HEK293T (cell line): Measurements from ENCODE around the gene ZNF791.
"Not testable (repeated sequence)": the region's sequence is repeated elsewhere in the genome, so short reads cannot be mapped to it uniquely, and the experiment has no call there.

Experiments used
- CTCF ChIA-PET: fragments of 350-600 bp; formaldehyde crosslinking; extraction: SDS; loops from one replicate; lab custom pipeline; 2021; ENCODE audit warnings: antibody characterized with exemption, inconsistent platforms; lab: Yijun Ruan, JAX
- POLR2A ChIA-PET: fragments of 350-600 bp; formaldehyde crosslinking; extraction: SDS; loops from one replicate; lab custom pipeline; 2020; ENCODE audit warnings: antibody characterized with exemption, inconsistent platforms; lab: Yijun Ruan, JAX
- DNase-seq: peaks from one replicate; pipeline ENCODE4 v3.0.0; 2012; ENCODE audit warnings: mixed read lengths; ENCODE audit errors: extremely low spot score
- ARNT ChIP-seq: fragments of 450-650 bp; IDR thresholded peaks from 2 replicates; pipeline ENCODE4 v1.6.1; 2017; ENCODE audit warnings: mild to moderate bottlenecking
- BHLHE40 ChIP-seq: fragments of 450-650 bp; IDR thresholded peaks from 2 replicates; pipeline ENCODE4 v1.6.1; 2016; ENCODE audit warnings: mild to moderate bottlenecking, moderate library complexity, borderline replicate concordance
- CTBP1 ChIP-seq: fragments of 450-650 bp; IDR thresholded peaks from 2 replicates; pipeline ENCODE4 v1.6.1; 2016; ENCODE audit warnings: borderline replicate concordance
- ELF4 ChIP-seq: fragments of 450-650 bp; IDR thresholded peaks from 2 replicates; pipeline ENCODE4 v1.6.1; 2017; ENCODE audit warnings: antibody characterized with exemption
- FOXA1 ChIP-seq: fragments of 450-650 bp; IDR thresholded peaks from 2 replicates; pipeline ENCODE4 v1.6.1; 2016; ENCODE audit warnings: mild to moderate bottlenecking
- FOXK2 ChIP-seq: fragments of 450-650 bp; IDR thresholded peaks from 2 replicates; pipeline ENCODE4 v1.6.1; 2016; ENCODE audit warnings: mild to moderate bottlenecking
- FOXM1 ChIP-seq: fragments of 450-650 bp; IDR thresholded peaks from 2 replicates; pipeline ENCODE4 v1.6.1; 2017; ENCODE audit warnings: mild to moderate bottlenecking, borderline replicate concordance
- HDGF ChIP-seq: fragments of 450-650 bp; IDR thresholded peaks from 2 replicates; pipeline ENCODE4 v1.6.1; 2017; ENCODE audit warnings: antibody characterized with exemption, borderline replicate concordance
- L3MBTL2 ChIP-seq: fragments of 450-650 bp; conservative IDR thresholded peaks from 2 replicates; pipeline ENCODE4 v1.6.1; 2016; ENCODE audit warnings: mild to moderate bottlenecking
- LEF1 ChIP-seq: fragments of 450-650 bp; IDR thresholded peaks from 2 replicates; pipeline ENCODE4 v1.6.1; 2017; ENCODE audit warnings: mild to moderate bottlenecking, borderline replicate concordance
- NFRKB ChIP-seq: fragments of 450-650 bp; IDR thresholded peaks from 2 replicates; pipeline ENCODE4 v1.6.1; 2016; ENCODE audit warnings: mild to moderate bottlenecking, moderate library complexity
- SP1 ChIP-seq: fragments of 450-650 bp; IDR thresholded peaks from 2 replicates; pipeline ENCODE4 v1.6.1; 2017
- SUZ12 ChIP-seq: fragments of 450-650 bp; IDR thresholded peaks from 2 replicates; pipeline ENCODE4 v1.6.1; 2016; ENCODE audit warnings: mild to moderate bottlenecking
- TARDBP ChIP-seq: fragments of 450-650 bp; IDR thresholded peaks from 2 replicates; pipeline ENCODE4 v1.6.1; 2016
- ZNF384 ChIP-seq: fragments of 450-650 bp; IDR thresholded peaks from 2 replicates; pipeline ENCODE4 v1.6.1; 2016
- TF ChIP-seq, protein P1 (sequence below): fragments of 450-650 bp; IDR thresholded peaks from 2 replicates; pipeline ENCODE4 v1.6.1; 2016

ZNF791 gene

GRCh38 chr19:12641456-12641855 lies 30.7 kb downstream of the ZNF791 start:
- ChIA-PET POLR2A (no interaction called here), CTCF (no interaction called here)
- TF ChIP-seq ZNF384 (no peak), FOXK2 (no peak), TARDBP (no peak), HDGF (no peak), FOXA1 (no peak), BHLHE40 (no peak), FOXM1 (no peak)
- TF ChIP-seq, protein P1, sequence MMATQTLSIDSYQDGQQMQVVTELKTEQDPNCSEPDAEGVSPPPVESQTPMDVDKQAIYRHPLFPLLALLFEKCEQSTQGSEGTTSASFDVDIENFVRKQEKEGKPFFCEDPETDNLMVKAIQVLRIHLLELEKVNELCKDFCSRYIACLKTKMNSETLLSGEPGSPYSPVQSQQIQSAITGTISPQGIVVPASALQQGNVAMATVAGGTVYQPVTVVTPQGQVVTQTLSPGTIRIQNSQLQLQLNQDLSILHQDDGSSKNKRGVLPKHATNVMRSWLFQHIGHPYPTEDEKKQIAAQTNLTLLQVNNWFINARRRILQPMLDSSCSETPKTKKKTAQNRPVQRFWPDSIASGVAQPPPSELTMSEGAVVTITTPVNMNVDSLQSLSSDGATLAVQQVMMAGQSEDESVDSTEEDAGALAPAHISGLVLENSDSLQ, result no peak

DNA sequence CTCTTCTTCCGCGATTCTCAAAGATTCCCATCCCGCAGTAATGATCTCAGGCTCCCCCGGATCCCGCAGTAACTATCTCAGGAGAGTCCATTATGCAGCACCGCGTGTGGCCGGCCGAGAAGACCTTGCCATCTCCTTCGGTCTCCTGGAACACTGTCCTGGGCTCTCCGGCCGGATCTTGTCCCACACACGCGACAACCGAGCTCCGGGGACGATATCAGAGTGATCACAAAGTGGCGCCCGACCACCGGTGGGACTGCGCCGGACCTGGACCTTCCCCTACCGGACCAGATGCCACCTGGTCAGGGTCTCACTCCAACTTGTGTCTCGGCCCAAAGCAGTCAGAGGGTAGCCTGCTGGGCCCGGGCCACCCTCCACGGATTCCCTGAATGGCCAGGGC lies 31.8 kb downstream of the ZNF791 start:
- ChIA-PET CTCF (no interaction called here), POLR2A (no interaction called here)
- TF ChIP-seq ARNT (no peak), SP1 (no peak), SUZ12 (no peak), HDGF (no peak), FOXA1 (no peak), FOXM1 (no peak), NFRKB (no peak), TARDBP (no peak), LEF1 (no peak), BHLHE40 (no peak)
- TF ChIP-seq, protein P1, result no peak
- no peak for DNase-seq

More at GRCh38 chr19:12641456-12641855, 30.7 kb downstream of the ZNF791 start:
- DNase-seq, result no peak

GRCh38 chr19:12643716-12644115 lies 33.0 kb downstream of the ZNF791 start:
- CTCF ChIA-PET, DNase-seq, POLR2A ChIA-PET: not testable (repeated sequence)

- CTCF ChIA-PET, result no interaction called here
- POLR2A ChIA-PET, result no interaction called here
- no peak for TF ChIP-seq ZNF384
- no peak for TF ChIP-seq SUZ12
- no peak for DNase-seq
Measured at GRCh38 chr19:12646551-12646950, 35.8 kb downstream of the ZNF791 start.

DNA sequence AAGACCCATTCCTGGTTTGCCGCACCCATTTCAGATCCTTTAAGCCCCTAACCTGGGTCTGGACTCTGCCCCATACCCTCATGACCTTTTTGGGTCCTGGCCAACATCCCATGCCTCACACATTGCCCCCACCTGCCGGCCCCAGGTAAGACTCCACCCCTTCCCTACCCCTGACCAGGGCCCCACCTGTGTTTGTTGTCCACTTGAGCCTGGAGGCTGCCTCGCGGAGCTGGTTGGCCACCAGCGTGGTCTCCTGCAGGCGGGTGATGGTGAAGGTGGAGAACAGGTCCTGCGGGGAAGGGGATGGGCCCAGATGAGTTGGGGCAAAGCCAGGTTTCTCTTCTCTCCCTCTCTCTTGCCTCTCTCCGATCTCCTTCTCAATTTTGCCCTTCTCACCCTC lies 36.3 kb downstream of the ZNF791 start:
- ChIA-PET CTCF (no interaction called here), POLR2A (no interaction called here)
- TF ChIP-seq HDGF (no peak), ELF4 (no peak), ARNT (no peak), NFRKB (no peak), FOXK2 (no peak), L3MBTL2 (no peak), LEF1 (no peak), SP1 (no peak), FOXA1 (no peak), FOXM1 (no peak), CTBP1 (no peak)
- DNase-seq, result no peak

- CTCF ChIA-PET, result no interaction called here
- POLR2A ChIA-PET, result no interaction called here
- DNase-seq, result peak; percentile 63
- TF ChIP-seq HDGF (no peak), SUZ12 (no peak), ELF4 (no peak), BHLHE40 (no peak), FOXK2 (no peak), FOXM1 (no peak), LEF1 (no peak), SP1 (no peak), L3MBTL2 (no peak), CTBP1 (no peak)
- TF ChIP-seq, protein P1, result no peak
Measured at GRCh38 chr19:12647490-12648071, 36.9 kb downstream of the ZNF791 start.

- TF ChIP-seq FOXM1 (no peak), ELF4 (no peak), CTBP1 (no peak), FOXK2 (no peak), ARNT (no peak), L3MBTL2 (no peak), HDGF (no peak), SUZ12 (no peak)
- CTCF ChIA-PET, result no interaction called here
- POLR2A ChIA-PET, result no interaction called here
- DNase-seq, result no peak
Measured at GRCh38 chr19:12648088-12648487, 37.4 kb downstream of the ZNF791 start.
